IPS DF 4.7 (cell line): ENCODE measurements around the gene TOR1A.

Experiments
- DNase-seq: peaks from one replicate; pipeline ENCODE4 v3.0.0-alpha.2; 2013; ENCODE audit warnings: low spot score; ENCODE audit errors: extremely low read depth

TOR1A gene

GRCh38 chr9:129823935-129824601 is at the start of gene TOR1A:
Gene TOR1A, minus strand, starts transcription at chr9:129824136. Its CDS starts 51 bp downstream, at chr9:129824085.
- DNase-seq, result peak; percentile 87

- no peak for DNase-seq
Measured at GRCh38 chr9:129871046-129871445, 47.1 kb upstream of the TOR1A start.

- no peak for DNase-seq
Measured at GRCh38 chr9:129869585-129870501, 45.9 kb upstream of the TOR1A start.

- no peak for DNase-seq
Measured at GRCh38 chr9:129868872-129869486, 45.0 kb upstream of the TOR1A start.

- DNase-seq, result no peak
Measured at GRCh38 chr9:129868023-129868871, 44.3 kb upstream of the TOR1A start.

- DNase-seq, result no peak
Measured at GRCh38 chr9:129867136-129868022, 43.4 kb upstream of the TOR1A start.

GRCh38 chr9:129866394-129867135 is 42.6 kb upstream of the TOR1A start:
- no peak for DNase-seq

- DNase-seq, result no peak
Measured at GRCh38 chr9:129865668-129866320, 41.9 kb upstream of the TOR1A start.

GRCh38 chr9:129864991-129865647 is 41.2 kb upstream of the TOR1A start:
- DNase-seq, result no peak

- no peak for DNase-seq
Measured at GRCh38 chr9:129863059-129863690, 39.2 kb upstream of the TOR1A start.

GRCh38 chr9:129861447-129861827 is 37.5 kb upstream of the TOR1A start:
- DNase-seq, result no peak

- DNase-seq, result no peak
Measured at GRCh38 chr9:129860653-129861446, 36.9 kb upstream of the TOR1A start.

- no peak for DNase-seq
Measured at GRCh38 chr9:129858167-129858962, 34.4 kb upstream of the TOR1A start.

GRCh38 chr9:129857207-129857606 is 33.3 kb upstream of the TOR1A start:
- no peak for DNase-seq

GRCh38 chr9:129854588-129855110 is 30.7 kb upstream of the TOR1A start:
- DNase-seq, result no peak

GRCh38 chr9:129853614-129854013 is 29.7 kb upstream of the TOR1A start:
- DNase-seq, result no peak
